ENCODE data around the gene CLSTN2.

CLSTN2 gene

GRCh38 chr3:140089403-140090072 lies 154.6 kb downstream of the CLSTN2 start:
- POLR2A ChIA-PET = no interaction called here
- TF ChIP-seq, protein P1, sequence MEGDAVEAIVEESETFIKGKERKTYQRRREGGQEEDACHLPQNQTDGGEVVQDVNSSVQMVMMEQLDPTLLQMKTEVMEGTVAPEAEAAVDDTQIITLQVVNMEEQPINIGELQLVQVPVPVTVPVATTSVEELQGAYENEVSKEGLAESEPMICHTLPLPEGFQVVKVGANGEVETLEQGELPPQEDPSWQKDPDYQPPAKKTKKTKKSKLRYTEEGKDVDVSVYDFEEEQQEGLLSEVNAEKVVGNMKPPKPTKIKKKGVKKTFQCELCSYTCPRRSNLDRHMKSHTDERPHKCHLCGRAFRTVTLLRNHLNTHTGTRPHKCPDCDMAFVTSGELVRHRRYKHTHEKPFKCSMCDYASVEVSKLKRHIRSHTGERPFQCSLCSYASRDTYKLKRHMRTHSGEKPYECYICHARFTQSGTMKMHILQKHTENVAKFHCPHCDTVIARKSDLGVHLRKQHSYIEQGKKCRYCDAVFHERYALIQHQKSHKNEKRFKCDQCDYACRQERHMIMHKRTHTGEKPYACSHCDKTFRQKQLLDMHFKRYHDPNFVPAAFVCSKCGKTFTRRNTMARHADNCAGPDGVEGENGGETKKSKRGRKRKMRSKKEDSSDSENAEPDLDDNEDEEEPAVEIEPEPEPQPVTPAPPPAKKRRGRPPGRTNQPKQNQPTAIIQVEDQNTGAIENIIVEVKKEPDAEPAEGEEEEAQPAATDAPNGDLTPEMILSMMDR (IDR thresholded peaks at IDR 0.05; ENCODE audit: control extremely low read depth, extremely low read depth, low read depth, missing control alignments) = no peak
- CTCF ChIA-PET = interaction anchor here (0.6 to 1.3 kb wide), 2 partner anchors 9 to 16 kb away, joined by 3 read pairs; no protein-coding TSS in a partner anchor
- DNase-seq (ENCODE audit: extremely low spot score) = no peak

GRCh38 chr3:140091143-140091542 lies 156.2 kb downstream of the CLSTN2 start:
- TF ChIP-seq, protein P1 (IDR thresholded peaks at IDR 0.05; ENCODE audit: control extremely low read depth, extremely low read depth, low read depth, missing control alignments) = no peak
- DNase-seq (ENCODE audit: extremely low spot score) = no peak
- CTCF ChIA-PET = no interaction called here
- POLR2A ChIA-PET = no interaction called here

DNA sequence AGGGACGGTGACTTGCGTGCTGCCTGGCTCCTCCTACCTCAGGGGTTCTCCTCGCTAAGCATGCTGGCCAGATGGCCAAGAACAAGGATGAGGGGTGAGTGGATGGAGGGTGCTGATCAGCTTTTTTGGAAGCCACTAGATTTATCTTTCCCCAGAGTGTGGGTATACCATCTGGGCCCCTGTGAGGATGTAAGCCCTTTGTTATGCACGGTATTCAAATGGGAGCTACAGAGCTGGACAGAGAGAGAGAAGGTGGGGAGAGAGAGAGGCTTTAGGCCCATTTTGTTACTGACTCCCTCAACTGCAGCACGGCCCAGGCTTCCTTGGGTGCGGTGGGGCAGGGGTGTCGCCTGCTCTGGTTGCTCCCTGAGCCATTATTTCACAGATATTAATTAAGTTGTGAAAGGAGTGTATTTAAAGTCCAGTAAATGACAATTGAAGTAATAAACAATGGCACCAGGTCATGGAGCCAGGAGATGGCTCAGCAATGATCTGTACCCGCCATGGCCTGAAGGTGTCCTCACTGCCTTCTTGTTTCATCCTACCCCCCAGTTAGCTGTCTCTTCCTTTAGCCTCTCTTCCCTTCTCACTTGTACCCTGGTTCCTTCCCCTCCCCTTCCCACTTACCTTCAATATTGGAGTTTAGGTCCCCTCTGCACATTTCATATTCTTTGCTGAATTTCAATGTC lies 158.0 kb downstream of the CLSTN2 start:
- DNase-seq (ENCODE audit: extremely low spot score) = peak; percentile 20
- ChIA-PET CTCF (interaction anchor here (1.3 kb wide), 2 partner anchors 10 to 13 kb away, joined by 3 read pairs; no protein-coding TSS in a partner anchor), POLR2A (no interaction called here)
- TF ChIP-seq, protein P1 (IDR thresholded peaks at IDR 0.05; ENCODE audit: control extremely low read depth, extremely low read depth, low read depth, missing control alignments) = peak; percentile 5

GRCh38 chr3:140093742-140094141 lies 158.8 kb downstream of the CLSTN2 start:
- POLR2A ChIA-PET = no interaction called here
- TF ChIP-seq, protein P1 (IDR thresholded peaks at IDR 0.05; ENCODE audit: control extremely low read depth, extremely low read depth, low read depth, missing control alignments) = no peak
- CTCF ChIA-PET = no interaction called here
- no peak for DNase-seq (ENCODE audit: extremely low spot score)

- POLR2A ChIA-PET = no interaction called here
- TF ChIP-seq, protein P1 (IDR thresholded peaks at IDR 0.05; ENCODE audit: control extremely low read depth, extremely low read depth, low read depth, missing control alignments) = no peak
- CTCF ChIA-PET = interaction anchor here (1.5 kb wide), 1 partner anchor 8 kb away, joined by 5 read pairs; no protein-coding TSS in a partner anchor
- DNase-seq (ENCODE audit: extremely low spot score) = no peak
Measured at GRCh38 chr3:140094487-140094886, 159.5 kb downstream of the CLSTN2 start.

DNA sequence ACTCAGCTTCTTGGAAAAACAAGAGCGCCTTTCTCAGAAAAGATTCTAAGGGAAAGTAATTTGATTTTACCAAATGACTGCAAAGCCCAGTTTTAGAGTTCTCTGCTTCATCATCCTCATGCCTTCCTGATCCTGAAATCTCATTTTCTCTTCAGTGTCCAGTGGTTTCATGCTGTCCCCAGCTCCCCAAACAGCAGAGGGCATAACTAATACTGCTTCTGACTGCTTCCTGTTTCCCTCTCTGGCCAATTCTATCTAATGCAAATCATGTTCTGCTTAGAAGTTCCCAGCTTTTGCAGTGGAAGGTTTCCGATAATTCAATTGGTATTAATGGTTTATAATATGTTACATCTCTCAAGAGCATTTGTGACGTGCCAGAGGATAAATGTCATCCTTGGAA lies 161.1 kb downstream of the CLSTN2 start:
- CTCF ChIA-PET = interaction anchor here (1.5 to 1.6 kb wide), 2 partner anchors 10 to 19 kb away, joined by 3 to 5 read pairs; no protein-coding TSS in a partner anchor
- TF ChIP-seq, protein P1 (IDR thresholded peaks at IDR 0.05; ENCODE audit: control extremely low read depth, extremely low read depth, low read depth, missing control alignments) = no peak
- POLR2A ChIA-PET = no interaction called here
- DNase-seq (ENCODE audit: extremely low spot score) = no peak
